WTC11 (cell line): Measurements from ENCODE around the gene TLE6.

Experiments
- CTCF ChIP-seq: fragments of 200-600 bp; IDR thresholded peaks from 2 replicates; pipeline ENCODE4 v1.8.0; 2022; ENCODE audit warnings: antibody characterized with exemption
- NR3C1 ChIP-seq: sonication (generic); formaldehyde crosslinking; conservative IDR thresholded peaks from 2 replicates; pipeline ENCODE4 v1.8.1; 2023; ENCODE audit warnings: low read depth, mild to moderate bottlenecking, missing genetic modification reagents

- TF ChIP-seq NR3C1 (CRISPR knock-in tag): no peak
- no peak for TF ChIP-seq CTCF
Measured at GRCh38 chr19:2957160-2957559, 20.2 kb upstream of the TLE6 start.
